ENCODE results near the gene HESX1.

HESX1 gene

DNA sequence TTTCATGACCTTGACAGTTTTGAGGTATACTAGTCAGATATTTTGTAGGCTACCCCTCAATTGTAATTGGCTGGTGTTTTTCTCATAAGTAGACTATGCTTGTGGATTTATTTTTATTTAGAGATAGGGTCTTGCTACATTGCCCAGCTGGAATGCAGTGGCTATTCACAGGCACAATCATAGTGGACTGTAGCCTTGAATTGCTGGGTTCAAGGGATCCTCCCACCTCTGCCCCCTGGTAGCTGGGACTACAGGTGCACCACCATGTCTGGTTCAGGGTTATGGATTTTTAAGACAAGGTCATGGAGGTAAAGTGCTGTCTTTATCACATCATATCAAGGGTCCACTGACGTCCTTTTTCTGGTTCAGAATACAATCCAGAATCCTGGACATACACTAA lies 23.7 kb downstream of the HESX1 start:
- H3K4me3 ChIP-seq (ENCODE audit: low read length, poor library complexity, severe bottlenecking) = no peak overlapping the region
- no peaks in the 10 kb centered on the region for H3K36me3 ChIP-seq (ENCODE audit: insufficient read depth, low read length)
- H3K9me3 ChIP-seq (ENCODE audit: insufficient read depth, low read depth, low read length) = no peaks in the 10 kb centered on the region
- no peaks in the 10 kb centered on the region for H3K27me3 ChIP-seq (ENCODE audit: insufficient read depth, low read length, poor library complexity, severe bottlenecking)
- no peak overlapping the region for H3K4me2 ChIP-seq (ENCODE audit: low read depth, low read length, poor library complexity, severe bottlenecking)
- no peak overlapping the region for H2AFZ ChIP-seq (ENCODE audit: low read length)
- no peak for TF ChIP-seq EZH2phosphoT487 (IDR thresholded peaks at IDR 0.05; ENCODE audit: borderline replicate concordance)
- TF ChIP-seq, protein P1, sequence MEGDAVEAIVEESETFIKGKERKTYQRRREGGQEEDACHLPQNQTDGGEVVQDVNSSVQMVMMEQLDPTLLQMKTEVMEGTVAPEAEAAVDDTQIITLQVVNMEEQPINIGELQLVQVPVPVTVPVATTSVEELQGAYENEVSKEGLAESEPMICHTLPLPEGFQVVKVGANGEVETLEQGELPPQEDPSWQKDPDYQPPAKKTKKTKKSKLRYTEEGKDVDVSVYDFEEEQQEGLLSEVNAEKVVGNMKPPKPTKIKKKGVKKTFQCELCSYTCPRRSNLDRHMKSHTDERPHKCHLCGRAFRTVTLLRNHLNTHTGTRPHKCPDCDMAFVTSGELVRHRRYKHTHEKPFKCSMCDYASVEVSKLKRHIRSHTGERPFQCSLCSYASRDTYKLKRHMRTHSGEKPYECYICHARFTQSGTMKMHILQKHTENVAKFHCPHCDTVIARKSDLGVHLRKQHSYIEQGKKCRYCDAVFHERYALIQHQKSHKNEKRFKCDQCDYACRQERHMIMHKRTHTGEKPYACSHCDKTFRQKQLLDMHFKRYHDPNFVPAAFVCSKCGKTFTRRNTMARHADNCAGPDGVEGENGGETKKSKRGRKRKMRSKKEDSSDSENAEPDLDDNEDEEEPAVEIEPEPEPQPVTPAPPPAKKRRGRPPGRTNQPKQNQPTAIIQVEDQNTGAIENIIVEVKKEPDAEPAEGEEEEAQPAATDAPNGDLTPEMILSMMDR (conservative IDR thresholded peaks at IDR 0.05; ENCODE audit: low read length) = no peak
- H4K20me1 ChIP-seq (ENCODE audit: insufficient read depth, low read length, poor library complexity, severe bottlenecking) = no peaks in the 10 kb centered on the region
- no peaks in the 10 kb centered on the region for H3F3A ChIP-seq (ENCODE audit: low read depth)
- no peaks in the 10 kb centered on the region for H3K9me2 ChIP-seq (replicated peaks; ENCODE audit: low read depth, low read length)
- H3K4me1 ChIP-seq (ENCODE audit: insufficient read depth, low read length, poor library complexity, severe bottlenecking) = no peaks in the 10 kb centered on the region
- H3K9ac ChIP-seq (ENCODE audit: low read depth, low read length, poor library complexity, severe bottlenecking) = no peak overlapping the region
- H3K79me2 ChIP-seq (ENCODE audit: insufficient read depth, low read length) = no peaks in the 10 kb centered on the region

DNA sequence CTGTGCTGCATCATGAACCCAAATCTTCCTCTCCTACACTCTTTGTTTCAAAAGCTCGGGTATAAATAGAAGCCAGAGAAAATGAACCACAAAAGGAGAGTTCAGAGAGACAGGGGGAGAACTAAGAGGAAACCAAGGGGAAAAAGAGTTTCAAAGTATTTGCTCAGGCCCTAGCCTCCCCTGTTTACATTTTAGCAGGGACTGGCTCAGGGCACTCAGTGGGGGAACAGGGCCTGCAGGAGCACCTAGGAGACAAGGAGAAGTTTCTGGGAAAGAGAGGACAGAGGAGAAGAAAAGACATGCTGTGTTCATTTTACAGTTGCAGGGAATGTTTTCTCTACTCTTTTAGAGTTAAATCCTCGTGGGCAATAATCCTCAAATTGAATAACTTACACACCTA lies 26.1 kb downstream of the HESX1 start:
- Histone ChIP-seq H4K20me1 (ENCODE audit: insufficient read depth, low read length, poor library complexity, severe bottlenecking) (no peaks in the 10 kb centered on the region), H3K27me3 (ENCODE audit: insufficient read depth, low read length, poor library complexity, severe bottlenecking) (no peaks in the 10 kb centered on the region), H3K36me3 (ENCODE audit: insufficient read depth, low read length) (no peaks in the 10 kb centered on the region), H3K4me2 (ENCODE audit: low read depth, low read length, poor library complexity, severe bottlenecking) (no peak overlapping the region), H3K79me2 (ENCODE audit: insufficient read depth, low read length) (no peaks in the 10 kb centered on the region), H3F3A (ENCODE audit: low read depth) (no peaks in the 10 kb centered on the region), H3K9ac (ENCODE audit: low read depth, low read length, poor library complexity, severe bottlenecking) (no peak overlapping the region), H3K4me1 (ENCODE audit: insufficient read depth, low read length, poor library complexity, severe bottlenecking) (no peaks in the 10 kb centered on the region), H3K9me3 (ENCODE audit: insufficient read depth, low read depth, low read length) (no peaks in the 10 kb centered on the region), H2AFZ (ENCODE audit: low read length) (no peak overlapping the region), H3K9me2 (replicated peaks; ENCODE audit: low read depth, low read length) (no peaks in the 10 kb centered on the region), H3K4me3 (ENCODE audit: low read length, poor library complexity, severe bottlenecking) (no peak overlapping the region)
- no peak for TF ChIP-seq EZH2phosphoT487 (IDR thresholded peaks at IDR 0.05; ENCODE audit: borderline replicate concordance)
- TF ChIP-seq, protein P1 (conservative IDR thresholded peaks at IDR 0.05; ENCODE audit: low read length) = no peak

DNA sequence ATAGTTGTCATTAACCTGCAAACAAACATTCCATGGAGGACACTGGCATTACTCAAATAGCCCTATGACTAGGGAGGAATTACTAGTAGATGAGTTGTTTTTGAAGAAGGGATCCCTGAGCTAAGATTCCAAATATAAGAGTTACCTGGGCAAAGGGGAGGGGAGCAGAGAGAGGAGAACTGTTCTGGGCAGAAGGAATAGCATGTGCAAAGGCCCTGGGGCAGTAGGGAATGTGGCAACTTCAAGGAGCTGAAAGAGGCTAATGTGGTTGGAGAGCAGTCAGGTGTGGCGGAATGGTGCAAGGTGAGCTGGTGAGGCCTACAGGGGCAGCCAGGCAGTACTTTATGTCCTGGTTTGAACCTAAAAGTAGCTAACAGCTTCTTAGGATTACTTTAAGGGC lies 28.8 kb downstream of the HESX1 start:
- Histone ChIP-seq H3K4me2 (ENCODE audit: low read depth, low read length, poor library complexity, severe bottlenecking) (no peak overlapping the region), H4K20me1 (ENCODE audit: insufficient read depth, low read length, poor library complexity, severe bottlenecking) (no peaks in the 10 kb centered on the region), H3F3A (ENCODE audit: low read depth) (no peaks in the 10 kb centered on the region), H3K9me2 (replicated peaks; ENCODE audit: low read depth, low read length) (no peaks in the 10 kb centered on the region), H2AFZ (ENCODE audit: low read length) (no peak overlapping the region), H3K27me3 (ENCODE audit: insufficient read depth, low read length, poor library complexity, severe bottlenecking) (no peaks in the 10 kb centered on the region), H3K4me3 (ENCODE audit: low read length, poor library complexity, severe bottlenecking) (no peak overlapping the region), H3K4me1 (ENCODE audit: insufficient read depth, low read length, poor library complexity, severe bottlenecking) (no peaks in the 10 kb centered on the region), H3K9ac (ENCODE audit: low read depth, low read length, poor library complexity, severe bottlenecking) (no peak overlapping the region), H3K9me3 (ENCODE audit: insufficient read depth, low read depth, low read length) (no peaks in the 10 kb centered on the region), H3K36me3 (ENCODE audit: insufficient read depth, low read length) (no peaks in the 10 kb centered on the region), H3K79me2 (ENCODE audit: insufficient read depth, low read length) (no peaks in the 10 kb centered on the region)
- TF ChIP-seq EZH2phosphoT487 (IDR thresholded peaks at IDR 0.05; ENCODE audit: borderline replicate concordance) = no peak
- TF ChIP-seq, protein P1 (conservative IDR thresholded peaks at IDR 0.05; ENCODE audit: low read length) = no peak

All from Loucy (cell line).